Liver (tissue), 9 donors: ENCODE data around the gene BST1. TPM values are rescaled to one million over a fixed set of nuclear protein-coding genes. Genes with fewer than 3 reads are reported as not detected.

ENCODE experiments used
- DNase-seq: peaks from one replicate; pipeline ENCODE4 v3.0.0-alpha.2; 2017; ENCODE audit warnings: low spot score
- H3K27ac ChIP-seq, 2 donors: one replicate each; pipeline ENCODE4 v1.7.0; 2013; ENCODE audit warnings: inconsistent platforms in 2 of 2, low read length in 2 of 2, control low read depth in 1 of 2, low read depth in 1 of 2, mild to moderate bottlenecking in 1 of 2
- H3K27me3 ChIP-seq, 4 donors: one replicate each; pipeline versions ENCODE4 v1.6.1 to v1.7.0; 2013; ENCODE audit warnings: low read length in 3 of 4, inconsistent platforms in 1 of 4, mild to moderate bottlenecking in 1 of 4, moderate library complexity in 1 of 4; ENCODE audit not compliant: control insufficient read depth in 4 of 4, insufficient read depth in 4 of 4
- H3K36me3 ChIP-seq, 4 donors: one replicate each; pipeline versions ENCODE4 v1.6.1 to v1.7.0; 2013; ENCODE audit warnings: low read length in 3 of 4, mild to moderate bottlenecking in 3 of 4, low read depth in 1 of 4, moderate library complexity in 1 of 4; ENCODE audit not compliant: control insufficient read depth in 4 of 4, insufficient read depth in 3 of 4
- H3K4me1 ChIP-seq, 4 donors: one replicate each; pipeline versions ENCODE4 v1.6.1 to v1.7.0; 2013; ENCODE audit warnings: low read length in 3 of 4, mild to moderate bottlenecking in 3 of 4, moderate library complexity in 1 of 4; ENCODE audit not compliant: control insufficient read depth in 4 of 4, insufficient read depth in 4 of 4
- H3K4me3 ChIP-seq, 3 donors: one replicate each; pipeline versions ENCODE4 v1.6.1 to v1.7.0; 2013; ENCODE audit warnings: low read length in 3 of 3, control low read depth in 1 of 3, low read depth in 1 of 3, mild to moderate bottlenecking in 1 of 3
- H3K9ac ChIP-seq, 2 donors: one replicate each; pipeline ENCODE4 v1.7.0; 2013; ENCODE audit warnings: low read length in 2 of 2, mild to moderate bottlenecking in 2 of 2, moderate library complexity in 2 of 2, control low read depth in 1 of 2, low read depth in 1 of 2
- H3K9me3 ChIP-seq, 4 donors: one replicate each; pipeline versions ENCODE4 v1.6.1 to v1.7.0; 2013; ENCODE audit warnings: low read length in 3 of 4; ENCODE audit not compliant: control insufficient read depth in 4 of 4
- ATF3 ChIP-seq: IDR thresholded peaks from 2 replicates; pipeline ENCODE4 v1.6.1; 2016; ENCODE audit warnings: antibody characterized with exemption
- CTCF ChIP-seq: fragments of 150-350 bp; IDR thresholded peaks from 2 replicates; pipeline ENCODE4 v1.5.1; 2017; ENCODE audit warnings: improper control_type of control experiment, low read depth, low read length; ENCODE audit not compliant: missing input control
- EGR1 ChIP-seq, 2 donors: IDR thresholded peaks; 2 replicates each; pipeline ENCODE4 v1.6.1; 2016 to 2018; ENCODE audit warnings: antibody characterized with exemption in 2 of 2, low read depth in 2 of 2
- FOXA1 ChIP-seq: IDR thresholded peaks from 2 replicates; pipeline ENCODE4 v1.6.1; 2016; ENCODE audit warnings: antibody characterized with exemption
- FOXA2 ChIP-seq: IDR thresholded peaks from 2 replicates; pipeline ENCODE4 v1.6.1; 2016; ENCODE audit warnings: antibody characterized with exemption
- GABPA ChIP-seq, 2 donors: IDR thresholded peaks in 1 of 2; conservative IDR thresholded peaks in 1 of 2; 2 replicates each; pipeline ENCODE4 v1.6.1; 2016; ENCODE audit warnings: antibody characterized with exemption in 2 of 2, mild to moderate bottlenecking in 1 of 2, moderate library complexity in 1 of 2
- HNF4A ChIP-seq, 2 donors: conservative IDR thresholded peaks; 2 replicates each; pipeline ENCODE4 v1.6.1; 2016; ENCODE audit warnings: antibody characterized with exemption in 2 of 2, mild to moderate bottlenecking in 2 of 2
- HNF4G ChIP-seq: IDR thresholded peaks from 2 replicates; pipeline ENCODE4 v1.6.1; 2016; ENCODE audit warnings: antibody characterized with exemption
- JUND ChIP-seq, 2 donors: IDR thresholded peaks; 2 replicates each; pipeline ENCODE4 v1.6.1; 2016; ENCODE audit warnings: antibody characterized with exemption in 2 of 2
- MAX ChIP-seq: IDR thresholded peaks from 2 replicates; pipeline ENCODE4 v1.6.1; 2016; ENCODE audit warnings: antibody characterized with exemption
- NR2F2 ChIP-seq: IDR thresholded peaks from 2 replicates; pipeline ENCODE4 v1.6.1; 2016; ENCODE audit warnings: antibody characterized with exemption
- REST ChIP-seq: IDR thresholded peaks from 2 replicates; pipeline ENCODE4 v1.6.1; 2016; ENCODE audit warnings: antibody characterized with exemption, mild to moderate bottlenecking
- RXRA ChIP-seq, 2 donors: IDR thresholded peaks; 2 replicates each; pipeline ENCODE4 v1.6.1; 2017 to 2018; ENCODE audit warnings: antibody characterized with exemption in 2 of 2, mild to moderate bottlenecking in 1 of 2
- SP1 ChIP-seq: IDR thresholded peaks from 2 replicates; pipeline ENCODE4 v1.6.1; 2018; ENCODE audit warnings: antibody characterized with exemption, mild to moderate bottlenecking
- TAF1 ChIP-seq: conservative IDR thresholded peaks from 2 replicates; pipeline ENCODE4 v1.6.1; 2016; ENCODE audit warnings: antibody characterized with exemption, mild to moderate bottlenecking
- YY1 ChIP-seq: IDR thresholded peaks from 2 replicates; pipeline ENCODE4 v1.6.1; 2016; ENCODE audit warnings: antibody characterized with exemption, mild to moderate bottlenecking
- ZBTB33 ChIP-seq: IDR thresholded peaks from 2 replicates; pipeline ENCODE4 v1.6.1; 2016; ENCODE audit warnings: antibody characterized with exemption
- WGBS: extraction: QIAGEN DNeasy Blood & Tissue Kit; methylation state at CpG from one replicate; pipeline ENCODE4 v1.1.7; 2013; 5-methylcytosine and 5-hydroxymethylcytosine counted together
- polyA plus RNA-seq, 2 donors: library from polyadenylated mRNA; stranded (reverse) in 1 of 2; unstranded in 1 of 2; fragments of 200-250 nt in 1 of 2; fragments of >200 nt in 1 of 2; fragmentation: Nextera tagmentation in 1 of 2; extraction: Ambion mirVana in 1 of 2; gene quantifications; one replicate each; pipeline versions ENCODE4 v1.2.1 to v1.2.3, GENCODE V29; 2013 to 2015
- total RNA-seq, 2 donors: library from RNA; depleted of rRNA; stranded (reverse); fragments of >200 nt; gene quantifications; one replicate each; pipeline ENCODE4 v1.2.3, GENCODE V29; 2014
- donor health status: healthy.
- donor health status: healthy.
- donor health status: healthy.
- donor health status: healthy.
- donor health status: healthy.

Gene BST1
- total and polyA plus RNA-seq, 4 donors: 3.7 to 13.2 (median 9.9) TPM

GRCh38 chr4:15742637-15743036, 39.8 kb downstream of the BST1 start:
- no peak for DNase-seq
- Histone ChIP-seq H3K27ac (no peak overlapping the region), H3K9ac (no peak overlapping the region), H3K27me3 (no peaks in the 10 kb centered on the region), H3K4me3 (no peak overlapping the region), H3K4me1 (peaks cover 0 to 14% (median 9%) of the 10 kb centered on the region in 4 donors), H3K36me3 (no peaks in the 10 kb centered on the region), H3K9me3 (peaks cover 7 to 18% (median 9%) of the 10 kb centered on the region in 4 donors)
- 58% methylated on average over 1 of the region's 1 CpG for WGBS
- no peak for TF ChIP-seq HNF4G
- TF ChIP-seq TAF1: no peak
- no peak for TF ChIP-seq JUND (IDR thresholded peaks at IDR 0.05)
- no peak for TF ChIP-seq EGR1 (IDR thresholded peaks at IDR 0.05; ENCODE audit: low read depth in 2 of 2)
- no peak for TF ChIP-seq REST
- no peak for TF ChIP-seq FOXA1
- no peak for TF ChIP-seq SP1
- no peak for TF ChIP-seq MAX
- no peak for TF ChIP-seq CTCF
- TF ChIP-seq HNF4A (conservative IDR thresholded peaks at IDR 0.05): no peak
- TF ChIP-seq ATF3: no peak
- TF ChIP-seq GABPA (IDR thresholded peaks at IDR 0.05 in 1 of 2, conservative IDR thresholded peaks at IDR 0.05 in 1 of 2): no peak
- TF ChIP-seq NR2F2: no peak
- TF ChIP-seq ZBTB33: no peak

- peaks cover 7 to 18% (median 9%) of the 10 kb centered on the region in 4 donors for H3K9me3 ChIP-seq
- WGBS: 51% methylated on average over 5 of the region's 5 CpGs
- TF ChIP-seq ATF3 (no peak), FOXA2 (no peak), REST (no peak), RXRA (IDR thresholded peaks at IDR 0.05) (no peak), FOXA1 (no peak), GABPA (IDR thresholded peaks at IDR 0.05 in 1 of 2, conservative IDR thresholded peaks at IDR 0.05 in 1 of 2) (no peak), MAX (no peak), YY1 (no peak), EGR1 (IDR thresholded peaks at IDR 0.05; ENCODE audit: low read depth in 2 of 2) (no peak), HNF4G (no peak), TAF1 (no peak)
These were observed 41.2 kb downstream of the BST1 start for GRCh38 chr4:15744016-15744545.

More at GRCh38 chr4:15744016-15744545, 41.2 kb downstream of the BST1 start:
- no peak overlapping the region for H3K27ac ChIP-seq
- H3K27me3 ChIP-seq: no peaks in the 10 kb centered on the region
- H3K9ac ChIP-seq: no peak overlapping the region
- no peak for DNase-seq
- H3K36me3 ChIP-seq: no peaks in the 10 kb centered on the region
- H3K4me3 ChIP-seq: no peak overlapping the region
- peaks cover 0 to 14% (median 9%) of the 10 kb centered on the region in 4 donors for H3K4me1 ChIP-seq
